HEK293 (cell line): ENCODE data around the gene PREX1.
A peak's percentile ranks its signal among the peaks of the same experiment; 100 is the strongest.

Source experiments
- CTCF ChIA-PET: fragments of 350-600 bp; formaldehyde crosslinking; extraction: SDS; loops from one replicate; lab custom pipeline; 2021; ENCODE audit warnings: antibody characterized with exemption; lab: Yijun Ruan, JAX
- POLR2A ChIA-PET: fragments of 300-600 bp; formaldehyde crosslinking; extraction: SDS; loops from one replicate; lab custom pipeline; 2020; ENCODE audit warnings: antibody characterized with exemption, inconsistent platforms; lab: Yijun Ruan, JAX
- H3K27ac ChIP-seq: fragments of 200-500 bp; sonication (Bioruptor generic); 2 replicates; pipeline ENCODE4 v1.5.1; 2014; ENCODE audit warnings: low read depth, low read length, control low read depth, inconsistent platforms; ENCODE audit errors: extremely low read depth
- H3K36me3 ChIP-seq, 2 experiments: fragments of 200-500 bp in 1 of 2; sonication (Bioruptor generic) in 1 of 2; 1 replicate in 1 of 2; 2 replicates in 1 of 2; pipeline ENCODE4 v1.5.1; 2014 to 2017; ENCODE audit warnings: inconsistent platforms in 2 of 2, low read length in 2 of 2; ENCODE audit not compliant: control insufficient read depth in 2 of 2, insufficient read depth in 1 of 2
- H3K4me1 ChIP-seq: fragments of 200-500 bp; sonication (Bioruptor generic); 2 replicates; pipeline ENCODE4 v1.5.1; 2014; ENCODE audit warnings: mild to moderate bottlenecking, low read length, inconsistent platforms; ENCODE audit not compliant: control insufficient read depth, insufficient read depth
- H3K4me3 ChIP-seq: 2 replicates; pipeline ENCODE4 v1.5.1; 2011; ENCODE audit warnings: low read depth, mild to moderate bottlenecking, control low read depth, low read length, moderate library complexity
- H3K9me3 ChIP-seq: fragments of 200-500 bp; sonication (Bioruptor generic); 2 replicates; pipeline ENCODE4 v1.5.1; 2014; ENCODE audit warnings: low read depth, low read length, inconsistent platforms; ENCODE audit not compliant: control insufficient read depth, insufficient read depth
- KLF16 ChIP-seq: fragments of 450-650 bp; formaldehyde crosslinking; IDR thresholded peaks from 2 replicates; pipeline ENCODE4 v1.5.1; 2017; ENCODE audit warnings: missing biosample characterization, missing genetic modification characterization
- KLF7 ChIP-seq: fragments of 450-650 bp; formaldehyde crosslinking; IDR thresholded peaks from 2 replicates; pipeline ENCODE4 v1.5.1; 2016; ENCODE audit warnings: missing biosample characterization, missing genetic modification characterization, borderline replicate concordance
- OVOL3 ChIP-seq: fragments of 450-650 bp; formaldehyde crosslinking; IDR thresholded peaks from 2 replicates; pipeline ENCODE4 v1.5.1; 2016; ENCODE audit warnings: missing biosample characterization, missing genetic modification characterization
- SCRT2 ChIP-seq: fragments of 450-650 bp; formaldehyde crosslinking; IDR thresholded peaks from 2 replicates; pipeline ENCODE4 v1.5.1; 2016; ENCODE audit warnings: missing biosample characterization, missing genetic modification characterization
- SP2 ChIP-seq: fragments of 450-650 bp; formaldehyde crosslinking; IDR thresholded peaks from 2 replicates; pipeline ENCODE4 v1.5.1; 2016; ENCODE audit warnings: missing biosample characterization, missing genetic modification characterization
- ZBTB21 ChIP-seq: fragments of 450-650 bp; formaldehyde crosslinking; IDR thresholded peaks from 2 replicates; pipeline ENCODE4 v1.5.1; 2017; ENCODE audit warnings: missing biosample characterization, missing genetic modification characterization
- ZNF292 ChIP-seq: fragments of 450-650 bp; formaldehyde crosslinking; IDR thresholded peaks from 2 replicates; pipeline ENCODE4 v1.5.1; 2016; ENCODE audit warnings: low read depth, missing biosample characterization, missing genetic modification characterization, borderline replicate concordance
- ZNF530 ChIP-seq: fragments of 450-650 bp; formaldehyde crosslinking; IDR thresholded peaks from 2 replicates; pipeline ENCODE4 v1.5.1; 2016; ENCODE audit warnings: low read depth, missing biosample characterization, missing genetic modification characterization
- ZNF629 ChIP-seq: fragments of 450-650 bp; formaldehyde crosslinking; IDR thresholded peaks from 2 replicates; pipeline ENCODE4 v1.5.1; 2017; ENCODE audit warnings: missing biosample characterization, missing genetic modification characterization
- TF ChIP-seq, protein P1 (sequence below): fragments of 450-650 bp; formaldehyde crosslinking; IDR thresholded peaks from 2 replicates; pipeline ENCODE4 v1.5.1; 2017; ENCODE audit warnings: missing biosample characterization, mild to moderate bottlenecking, missing genetic modification characterization, moderate library complexity
- TF ChIP-seq, protein P2 (sequence below): fragments of 450-650 bp; formaldehyde crosslinking; IDR thresholded peaks from 2 replicates; pipeline ENCODE4 v1.5.1; 2017; ENCODE audit warnings: missing biosample characterization, missing genetic modification characterization
- TF ChIP-seq, protein P3 (sequence below): fragments of 450-650 bp; formaldehyde crosslinking; IDR thresholded peaks from 2 replicates; pipeline ENCODE4 v1.5.1; 2017; ENCODE audit warnings: missing biosample characterization, missing genetic modification characterization
- TF ChIP-seq, protein P4 (sequence below): fragments of 450-650 bp; formaldehyde crosslinking; IDR thresholded peaks from 2 replicates; pipeline ENCODE4 v1.5.1; 2016; ENCODE audit warnings: missing biosample characterization, missing genetic modification characterization
- TF ChIP-seq, protein P5 (sequence below): fragments of 450-650 bp; formaldehyde crosslinking; IDR thresholded peaks from 2 replicates; pipeline ENCODE4 v1.5.1; 2016; ENCODE audit warnings: missing biosample characterization, missing genetic modification characterization

Gene PREX1

DNA sequence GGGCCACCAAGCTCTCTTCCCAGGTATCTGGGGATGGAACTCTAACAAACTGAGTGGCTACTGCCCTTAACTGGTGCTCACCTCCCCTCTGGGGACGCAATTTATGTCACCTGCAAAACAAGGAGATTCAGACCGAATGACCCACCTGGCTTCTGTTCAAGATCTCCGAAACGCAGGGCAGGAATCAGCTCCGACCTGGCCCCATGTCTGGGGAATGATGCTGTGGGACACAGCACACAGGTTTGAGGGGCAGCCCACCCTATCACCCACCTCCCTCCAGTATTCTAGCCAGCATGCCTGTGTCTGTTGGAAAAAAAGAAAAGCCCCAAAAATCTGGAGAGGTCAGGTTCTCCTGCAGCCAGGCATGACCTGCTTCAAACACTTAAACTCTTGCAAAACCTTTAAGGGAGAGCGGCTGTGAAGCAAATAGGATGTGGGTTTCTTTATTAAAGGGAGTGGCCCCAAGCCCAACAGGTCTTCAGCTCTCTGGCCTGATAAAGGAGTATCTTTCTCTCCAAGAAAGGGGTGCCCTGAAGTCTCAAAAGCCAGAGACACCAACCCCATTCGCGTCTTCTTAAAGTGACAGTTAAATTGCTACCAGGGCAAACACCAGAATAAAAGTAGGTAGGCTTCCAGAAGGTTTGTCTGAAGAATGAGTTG is 6.4 kb downstream of the PREX1 start:
- ChIA-PET CTCF (interaction anchor here (0.7 to 1.5 kb wide), 2 partner anchors 79 to 164 kb away, joined by 3 to 5 read pairs; no protein-coding TSS in a partner anchor), POLR2A (no interaction called here)
- Histone ChIP-seq H3K4me1 (peaks cover 9% of the 10 kb centered on the region; the same call in 1 of the 2 replicates), H3K27ac (no peak overlapping the region), H3K36me3 (no peaks in the 10 kb centered on the region), H3K4me3 (no peak overlapping the region), H3K9me3 (no peaks in the 10 kb centered on the region)
- TF ChIP-seq, protein P1, sequence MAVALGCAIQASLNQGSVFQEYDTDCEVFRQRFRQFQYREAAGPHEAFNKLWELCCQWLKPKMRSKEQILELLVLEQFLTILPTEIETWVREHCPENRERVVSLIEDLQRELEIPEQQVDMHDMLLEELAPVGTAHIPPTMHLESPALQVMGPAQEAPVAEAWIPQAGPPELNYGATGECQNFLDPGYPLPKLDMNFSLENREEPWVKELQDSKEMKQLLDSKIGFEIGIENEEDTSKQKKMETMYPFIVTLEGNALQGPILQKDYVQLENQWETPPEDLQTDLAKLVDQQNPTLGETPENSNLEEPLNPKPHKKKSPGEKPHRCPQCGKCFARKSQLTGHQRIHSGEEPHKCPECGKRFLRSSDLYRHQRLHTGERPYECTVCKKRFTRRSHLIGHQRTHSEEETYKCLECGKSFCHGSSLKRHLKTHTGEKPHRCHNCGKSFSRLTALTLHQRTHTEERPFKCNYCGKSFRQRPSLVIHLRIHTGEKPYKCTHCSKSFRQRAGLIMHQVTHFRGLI (tag by site-specific recombination) = no peak
- TF ChIP-seq, protein P2, sequence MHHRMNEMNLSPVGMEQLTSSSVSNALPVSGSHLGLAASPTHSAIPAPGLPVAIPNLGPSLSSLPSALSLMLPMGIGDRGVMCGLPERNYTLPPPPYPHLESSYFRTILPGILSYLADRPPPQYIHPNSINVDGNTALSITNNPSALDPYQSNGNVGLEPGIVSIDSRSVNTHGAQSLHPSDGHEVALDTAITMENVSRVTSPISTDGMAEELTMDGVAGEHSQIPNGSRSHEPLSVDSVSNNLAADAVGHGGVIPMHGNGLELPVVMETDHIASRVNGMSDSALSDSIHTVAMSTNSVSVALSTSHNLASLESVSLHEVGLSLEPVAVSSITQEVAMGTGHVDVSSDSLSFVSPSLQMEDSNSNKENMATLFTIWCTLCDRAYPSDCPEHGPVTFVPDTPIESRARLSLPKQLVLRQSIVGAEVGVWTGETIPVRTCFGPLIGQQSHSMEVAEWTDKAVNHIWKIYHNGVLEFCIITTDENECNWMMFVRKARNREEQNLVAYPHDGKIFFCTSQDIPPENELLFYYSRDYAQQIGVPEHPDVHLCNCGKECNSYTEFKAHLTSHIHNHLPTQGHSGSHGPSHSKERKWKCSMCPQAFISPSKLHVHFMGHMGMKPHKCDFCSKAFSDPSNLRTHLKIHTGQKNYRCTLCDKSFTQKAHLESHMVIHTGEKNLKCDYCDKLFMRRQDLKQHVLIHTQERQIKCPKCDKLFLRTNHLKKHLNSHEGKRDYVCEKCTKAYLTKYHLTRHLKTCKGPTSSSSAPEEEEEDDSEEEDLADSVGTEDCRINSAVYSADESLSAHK (tag by site-specific recombination) = no peak
- no peak for TF ChIP-seq OVOL3 (tag by site-specific recombination)
- TF ChIP-seq SP2 (tag by site-specific recombination) = no peak
- peak; percentile 78 for TF ChIP-seq SCRT2
- TF ChIP-seq ZNF530 = no peak

DNA sequence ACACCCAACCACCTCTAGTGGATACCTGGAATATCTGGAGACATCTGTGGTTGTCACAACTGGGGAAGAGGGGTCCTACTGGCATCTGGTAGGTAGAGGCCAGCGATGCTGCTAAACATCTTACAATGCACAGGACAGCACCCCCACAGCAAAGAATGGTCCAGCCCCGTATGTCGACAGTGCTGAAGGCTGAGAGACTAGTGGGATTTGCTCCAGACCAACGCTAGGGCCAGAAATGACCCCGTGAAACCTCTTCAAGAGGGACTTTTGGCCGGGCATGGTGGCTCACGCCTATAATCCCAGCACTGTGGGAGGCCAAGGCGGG is 7.2 kb downstream of the PREX1 start:
- Histone ChIP-seq H3K27ac (no peak overlapping the region), H3K9me3 (no peaks in the 10 kb centered on the region), H3K4me1 (peaks cover 5% of the 10 kb centered on the region; the same call in 1 of the 2 replicates), H3K36me3 (no peaks in the 10 kb centered on the region), H3K4me3 (no peak overlapping the region)
- ChIA-PET CTCF (interaction anchor here (1.5 kb wide), 1 partner anchor 163 kb away, joined by 5 read pairs; no protein-coding TSS in a partner anchor), POLR2A (no interaction called here)
- TF ChIP-seq KLF7 (no peak), ZNF629 (tag by site-specific recombination) (no peak), KLF16 (tag by site-specific recombination) (no peak), ZNF292 (no peak), ZBTB21 (tag by site-specific recombination) (no peak)
- TF ChIP-seq, protein P3, sequence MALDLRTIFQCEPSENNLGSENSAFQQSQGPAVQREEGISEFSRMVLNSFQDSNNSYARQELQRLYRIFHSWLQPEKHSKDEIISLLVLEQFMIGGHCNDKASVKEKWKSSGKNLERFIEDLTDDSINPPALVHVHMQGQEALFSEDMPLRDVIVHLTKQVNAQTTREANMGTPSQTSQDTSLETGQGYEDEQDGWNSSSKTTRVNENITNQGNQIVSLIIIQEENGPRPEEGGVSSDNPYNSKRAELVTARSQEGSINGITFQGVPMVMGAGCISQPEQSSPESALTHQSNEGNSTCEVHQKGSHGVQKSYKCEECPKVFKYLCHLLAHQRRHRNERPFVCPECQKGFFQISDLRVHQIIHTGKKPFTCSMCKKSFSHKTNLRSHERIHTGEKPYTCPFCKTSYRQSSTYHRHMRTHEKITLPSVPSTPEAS = no peak
- TF ChIP-seq, protein P4, sequence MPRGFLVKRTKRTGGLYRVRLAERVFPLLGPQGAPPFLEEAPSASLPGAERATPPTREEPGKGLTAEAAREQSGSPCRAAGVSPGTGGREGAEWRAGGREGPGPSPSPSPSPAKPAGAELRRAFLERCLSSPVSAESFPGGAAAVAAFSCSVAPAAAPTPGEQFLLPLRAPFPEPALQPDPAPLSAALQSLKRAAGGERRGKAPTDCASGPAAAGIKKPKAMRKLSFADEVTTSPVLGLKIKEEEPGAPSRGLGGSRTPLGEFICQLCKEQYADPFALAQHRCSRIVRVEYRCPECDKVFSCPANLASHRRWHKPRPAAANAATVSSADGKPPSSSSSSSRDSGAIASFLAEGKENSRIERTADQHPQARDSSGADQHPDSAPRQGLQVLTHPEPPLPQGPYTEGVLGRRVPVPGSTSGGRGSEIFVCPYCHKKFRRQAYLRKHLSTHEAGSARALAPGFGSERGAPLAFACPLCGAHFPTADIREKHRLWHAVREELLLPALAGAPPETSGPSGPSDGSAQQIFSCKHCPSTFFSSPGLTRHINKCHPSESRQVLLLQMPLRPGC = no peak
- TF ChIP-seq, protein P5, sequence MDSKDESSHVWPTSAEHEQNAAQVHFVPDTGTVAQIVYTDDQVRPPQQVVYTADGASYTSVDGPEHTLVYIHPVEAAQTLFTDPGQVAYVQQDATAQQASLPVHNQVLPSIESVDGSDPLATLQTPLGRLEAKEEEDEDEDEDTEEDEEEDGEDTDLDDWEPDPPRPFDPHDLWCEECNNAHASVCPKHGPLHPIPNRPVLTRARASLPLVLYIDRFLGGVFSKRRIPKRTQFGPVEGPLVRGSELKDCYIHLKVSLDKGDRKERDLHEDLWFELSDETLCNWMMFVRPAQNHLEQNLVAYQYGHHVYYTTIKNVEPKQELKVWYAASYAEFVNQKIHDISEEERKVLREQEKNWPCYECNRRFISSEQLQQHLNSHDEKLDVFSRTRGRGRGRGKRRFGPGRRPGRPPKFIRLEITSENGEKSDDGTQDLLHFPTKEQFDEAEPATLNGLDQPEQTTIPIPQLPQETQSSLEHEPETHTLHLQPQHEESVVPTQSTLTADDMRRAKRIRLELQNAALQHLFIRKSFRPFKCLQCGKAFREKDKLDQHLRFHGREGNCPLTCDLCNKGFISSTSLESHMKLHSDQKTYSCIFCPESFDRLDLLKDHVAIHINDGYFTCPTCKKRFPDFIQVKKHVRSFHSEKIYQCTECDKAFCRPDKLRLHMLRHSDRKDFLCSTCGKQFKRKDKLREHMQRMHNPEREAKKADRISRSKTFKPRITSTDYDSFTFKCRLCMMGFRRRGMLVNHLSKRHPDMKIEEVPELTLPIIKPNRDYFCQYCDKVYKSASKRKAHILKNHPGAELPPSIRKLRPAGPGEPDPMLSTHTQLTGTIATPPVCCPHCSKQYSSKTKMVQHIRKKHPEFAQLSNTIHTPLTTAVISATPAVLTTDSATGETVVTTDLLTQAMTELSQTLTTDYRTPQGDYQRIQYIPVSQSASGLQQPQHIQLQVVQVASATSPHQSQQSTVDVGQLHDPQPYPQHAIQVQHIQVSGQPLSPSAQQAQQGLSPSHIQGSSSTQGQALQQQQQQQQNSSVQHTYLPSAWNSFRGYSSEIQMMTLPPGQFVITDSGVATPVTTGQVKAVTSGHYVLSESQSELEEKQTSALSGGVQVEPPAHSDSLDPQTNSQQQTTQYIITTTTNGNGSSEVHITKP (tag by site-specific recombination) = peak; percentile 89
